Neural progenitor cell (in vitro differentiated cells): Measurements from ENCODE around the gene AP5S1. TPM values are rescaled to one million over a fixed set of nuclear protein-coding genes. Genes with fewer than 3 reads are reported as not detected.
"Not testable (repeated sequence)": the region's sequence is repeated elsewhere in the genome, so short reads cannot be mapped to it uniquely, and the experiment has no call there.

Source experiments
- DNase-seq: peaks from one replicate; pipeline ENCODE4 v3.0.0-alpha.2; 2016; ENCODE audit warnings: low spot score
- H2AFZ ChIP-seq: fragments of 200-600 bp; sonication (generic); replicated peaks from 2 replicates; pipeline ENCODE4 v1.6.1; 2016; ENCODE audit warnings: antibody characterized with exemption
- H3F3A ChIP-seq: fragments of 200-600 bp; sonication (generic); 2 replicates; pipeline ENCODE4 v1.6.1; 2016; ENCODE audit warnings: antibody characterized with exemption, low read depth
- H3K27ac ChIP-seq: fragments of 200-600 bp; sonication (generic); 2 replicates; pipeline ENCODE4 v1.5.1; 2016; ENCODE audit warnings: mild to moderate bottlenecking
- H3K27me3 ChIP-seq: fragments of 200-600 bp; sonication (generic); 2 replicates; pipeline ENCODE4 v1.6.1; 2016; ENCODE audit warnings: mild to moderate bottlenecking, moderate library complexity
- H3K36me3 ChIP-seq: fragments of 200-600 bp; sonication (generic); 2 replicates; pipeline ENCODE4 v1.5.1; 2016
- H3K4me1 ChIP-seq: fragments of 200-600 bp; sonication (generic); 2 replicates; pipeline ENCODE4 v1.6.1; 2016; ENCODE audit warnings: mixed run types
- H3K4me2 ChIP-seq: fragments of 200-600 bp; sonication (generic); 2 replicates; pipeline ENCODE4 v1.6.1; 2016
- H3K4me3 ChIP-seq: fragments of 200-600 bp; sonication (generic); 2 replicates; pipeline ENCODE4 v1.5.1; 2016
- H3K79me2 ChIP-seq: fragments of 200-600 bp; sonication (generic); 2 replicates; pipeline ENCODE4 v1.6.1; 2016; ENCODE audit warnings: low read depth
- H3K9ac ChIP-seq: fragments of 200-600 bp; sonication (generic); 2 replicates; pipeline ENCODE4 v1.6.1; 2016
- H3K9me3 ChIP-seq: fragments of 200-600 bp; sonication (generic); 2 replicates; pipeline ENCODE4 v1.5.1; 2016; ENCODE audit warnings: low read depth
- H4K20me1 ChIP-seq: fragments of 200-600 bp; sonication (generic); 2 replicates; pipeline ENCODE4 v1.6.1; 2016; ENCODE audit warnings: low read depth
- H3K27ac Mint-ChIP-seq: 3 replicates; pipeline ENCODE4 v1.8.0; 2021; ENCODE audit warnings: mixed read lengths
- H3K27me3 Mint-ChIP-seq: 2 replicates; pipeline ENCODE4 v1.8.0; 2022; ENCODE audit warnings: low read depth, mild to moderate bottlenecking, inconsistent platforms, moderate library complexity, mixed read lengths; ENCODE audit not compliant: insufficient read depth
- H3K36me3 Mint-ChIP-seq: 3 replicates; pipeline ENCODE4 v1.8.0; 2021; ENCODE audit warnings: mixed read lengths
- H3K4me1 Mint-ChIP-seq: 3 replicates; pipeline ENCODE4 v1.8.0; 2021; ENCODE audit warnings: mixed read lengths
- H3K4me3 Mint-ChIP-seq: 3 replicates; pipeline ENCODE4 v1.8.0; 2021; ENCODE audit warnings: mild to moderate bottlenecking, moderate library complexity, mixed read lengths
- H3K9me3 Mint-ChIP-seq: 3 replicates; pipeline ENCODE4 v1.8.0; 2020; ENCODE audit warnings: mixed read lengths
- EZH2 ChIP-seq: fragments of 200-600 bp; sonication (generic); IDR thresholded peaks from 2 replicates; pipeline ENCODE4 v1.6.1; 2017; ENCODE audit warnings: antibody characterized with exemption, mild to moderate bottlenecking, moderate library complexity
- EZH2phosphoT487 ChIP-seq: fragments of 200-600 bp; sonication (generic); IDR thresholded peaks from 2 replicates; pipeline ENCODE4 v1.6.1; 2017; ENCODE audit warnings: antibody characterized with exemption
- total RNA-seq: library from RNA; depleted of rRNA; stranded (reverse); fragments of >200 nt; gene quantifications from 2 replicates; pipeline ENCODE4 v1.2.3, GENCODE V29; 2015; ENCODE audit warnings: low replicate concordance
- TF ChIP-seq, protein P1 (sequence below): fragments of 200-600 bp; sonication (generic); IDR thresholded peaks from 2 replicates; pipeline ENCODE4 v1.5.1; 2017; ENCODE audit warnings: antibody characterized with exemption, mild to moderate bottlenecking

AP5S1 gene
- total RNA-seq, 1 donor from 2014 or later = 1.2 TPM

DNA sequence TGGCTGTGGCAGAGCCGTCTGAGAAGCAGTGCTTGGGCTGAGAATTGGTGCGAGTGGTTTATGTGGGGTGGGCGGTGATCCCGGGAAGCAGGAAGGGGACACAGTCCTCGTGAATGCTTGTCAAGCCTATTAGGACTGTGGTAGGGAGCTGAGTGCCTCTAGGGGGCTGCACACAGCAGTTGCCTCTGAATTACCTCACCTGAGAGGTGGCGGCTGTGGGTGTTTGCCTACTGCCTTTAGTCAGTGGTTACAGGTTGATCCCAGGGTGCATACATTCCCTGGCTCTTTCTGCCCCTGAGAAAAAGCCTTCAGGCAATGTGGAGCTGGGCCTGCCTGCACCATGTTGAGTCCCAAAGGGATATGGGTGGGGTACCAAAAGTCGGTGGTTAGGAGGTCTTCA, 5.2 kb downstream of the AP5S1 start:
- Histone ChIP-seq H3K4me2 (no peak overlapping the region), H3K36me3 (no peaks in the 10 kb centered on the region), H4K20me1 (no peaks in the 10 kb centered on the region), H3F3A (peaks cover 9% of the 10 kb centered on the region), H3K4me3 (no peak overlapping the region), H3K27ac (no peak overlapping the region), H3K9me3 (no peaks in the 10 kb centered on the region), H3K9ac (no peak overlapping the region), H3K4me1 (peaks cover 6% of the 10 kb centered on the region), H3K27me3 (no peaks in the 10 kb centered on the region), H2AFZ (no peak overlapping the region), H3K79me2 (peaks cover 4% of the 10 kb centered on the region)
- H3K27me3 Mint-ChIP-seq = no peaks in the 10 kb centered on the region
- no peaks in the 10 kb centered on the region for H3K9me3 Mint-ChIP-seq
- no peak overlapping the region for H3K4me3 Mint-ChIP-seq
- peak overlapping the region; percentile 78 for H3K27ac Mint-ChIP-seq
- peaks cover 6% of the 10 kb centered on the region for H3K36me3 Mint-ChIP-seq
- TF ChIP-seq, protein P1, sequence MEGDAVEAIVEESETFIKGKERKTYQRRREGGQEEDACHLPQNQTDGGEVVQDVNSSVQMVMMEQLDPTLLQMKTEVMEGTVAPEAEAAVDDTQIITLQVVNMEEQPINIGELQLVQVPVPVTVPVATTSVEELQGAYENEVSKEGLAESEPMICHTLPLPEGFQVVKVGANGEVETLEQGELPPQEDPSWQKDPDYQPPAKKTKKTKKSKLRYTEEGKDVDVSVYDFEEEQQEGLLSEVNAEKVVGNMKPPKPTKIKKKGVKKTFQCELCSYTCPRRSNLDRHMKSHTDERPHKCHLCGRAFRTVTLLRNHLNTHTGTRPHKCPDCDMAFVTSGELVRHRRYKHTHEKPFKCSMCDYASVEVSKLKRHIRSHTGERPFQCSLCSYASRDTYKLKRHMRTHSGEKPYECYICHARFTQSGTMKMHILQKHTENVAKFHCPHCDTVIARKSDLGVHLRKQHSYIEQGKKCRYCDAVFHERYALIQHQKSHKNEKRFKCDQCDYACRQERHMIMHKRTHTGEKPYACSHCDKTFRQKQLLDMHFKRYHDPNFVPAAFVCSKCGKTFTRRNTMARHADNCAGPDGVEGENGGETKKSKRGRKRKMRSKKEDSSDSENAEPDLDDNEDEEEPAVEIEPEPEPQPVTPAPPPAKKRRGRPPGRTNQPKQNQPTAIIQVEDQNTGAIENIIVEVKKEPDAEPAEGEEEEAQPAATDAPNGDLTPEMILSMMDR = no peak
- no peak for TF ChIP-seq EZH2phosphoT487
- TF ChIP-seq EZH2 = no peak
- DNase-seq = no peak
- peaks cover 15% of the 10 kb centered on the region for H3K4me1 Mint-ChIP-seq

DNA sequence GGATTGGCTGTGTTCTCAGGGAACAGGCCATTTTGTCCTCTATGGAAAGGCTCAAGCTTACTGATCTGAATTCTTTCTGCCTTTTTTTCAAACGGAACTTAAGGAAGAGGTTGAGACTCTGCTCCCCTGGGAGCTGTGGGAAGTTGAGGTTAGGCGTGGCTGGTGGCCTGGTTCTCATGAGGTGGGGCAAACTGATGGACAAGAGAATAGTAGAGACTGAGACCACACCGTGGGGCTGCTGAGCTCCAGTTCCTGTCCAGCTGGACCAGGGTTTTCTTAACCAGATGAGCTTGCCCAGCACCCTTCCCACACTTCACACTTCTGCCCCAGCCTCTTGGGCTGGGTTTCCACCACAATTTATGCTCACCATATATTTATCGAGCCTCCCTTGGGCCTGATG, 6.1 kb downstream of the AP5S1 start:
- Histone ChIP-seq H3K27me3 (no peaks in the 10 kb centered on the region), H3K36me3 (no peaks in the 10 kb centered on the region), H4K20me1 (no peaks in the 10 kb centered on the region), H3K9me3 (no peaks in the 10 kb centered on the region), H2AFZ (no peak overlapping the region), H3K79me2 (no peaks in the 10 kb centered on the region), H3K27ac (no peak overlapping the region), H3K4me1 (peaks cover 1% of the 10 kb centered on the region), H3K4me3 (no peak overlapping the region), H3K9ac (no peak overlapping the region), H3K4me2 (no peak overlapping the region), H3F3A (peaks cover 2% of the 10 kb centered on the region)
- Mint-ChIP-seq H3K4me3 (no peak overlapping the region), H3K9me3 (no peaks in the 10 kb centered on the region), H3K36me3 (peaks cover 7% of the 10 kb centered on the region), H3K4me1 (peaks cover 12% of the 10 kb centered on the region), H3K27me3 (no peaks in the 10 kb centered on the region), H3K27ac (peak overlapping the region; percentile 85)
- TF ChIP-seq EZH2 (no peak), EZH2phosphoT487 (no peak)
- TF ChIP-seq, protein P1 = no peak
- DNase-seq = no peak

DNA sequence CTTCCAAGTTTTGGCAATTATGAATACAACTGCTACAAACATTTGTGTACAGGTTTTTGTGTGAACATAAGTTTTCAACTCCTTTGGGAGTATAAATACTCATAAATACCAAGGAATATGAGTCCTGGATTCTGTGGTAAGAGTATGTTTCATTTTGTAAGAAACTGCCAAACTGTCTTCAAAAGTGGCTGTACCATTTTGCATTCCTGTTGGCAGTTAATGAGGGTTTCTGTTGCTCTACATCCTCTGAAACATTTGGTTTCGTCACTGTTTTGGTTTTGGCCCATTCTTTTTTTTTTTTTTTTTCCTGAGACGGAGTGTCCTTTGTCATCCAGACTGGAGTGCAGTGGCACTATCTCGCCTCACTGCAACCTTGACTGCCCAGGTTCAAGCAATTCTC, 8.5 kb downstream of the AP5S1 start:
- Histone ChIP-seq H4K20me1 (no peaks in the 10 kb centered on the region), H3F3A (no peaks in the 10 kb centered on the region), H3K27ac (no peak overlapping the region), H3K4me3 (no peak overlapping the region), H3K4me2 (no peak overlapping the region), H3K4me1 (no peaks in the 10 kb centered on the region), H2AFZ (no peak overlapping the region), H3K9ac (no peak overlapping the region), H3K79me2 (no peaks in the 10 kb centered on the region), H3K9me3 (no peaks in the 10 kb centered on the region), H3K27me3 (no peaks in the 10 kb centered on the region), H3K36me3 (no peaks in the 10 kb centered on the region)
- no peak overlapping the region for H3K4me3 Mint-ChIP-seq
- H3K27me3 Mint-ChIP-seq = no peaks in the 10 kb centered on the region
- TF ChIP-seq EZH2 (no peak), EZH2phosphoT487 (no peak)
- TF ChIP-seq, protein P1 = no peak
- peaks cover 10% of the 10 kb centered on the region for H3K36me3 Mint-ChIP-seq
- H3K27ac Mint-ChIP-seq = no peak overlapping the region
- no peaks in the 10 kb centered on the region for H3K9me3 Mint-ChIP-seq
- no peak for DNase-seq
- peaks cover 7% of the 10 kb centered on the region for H3K4me1 Mint-ChIP-seq

DNA sequence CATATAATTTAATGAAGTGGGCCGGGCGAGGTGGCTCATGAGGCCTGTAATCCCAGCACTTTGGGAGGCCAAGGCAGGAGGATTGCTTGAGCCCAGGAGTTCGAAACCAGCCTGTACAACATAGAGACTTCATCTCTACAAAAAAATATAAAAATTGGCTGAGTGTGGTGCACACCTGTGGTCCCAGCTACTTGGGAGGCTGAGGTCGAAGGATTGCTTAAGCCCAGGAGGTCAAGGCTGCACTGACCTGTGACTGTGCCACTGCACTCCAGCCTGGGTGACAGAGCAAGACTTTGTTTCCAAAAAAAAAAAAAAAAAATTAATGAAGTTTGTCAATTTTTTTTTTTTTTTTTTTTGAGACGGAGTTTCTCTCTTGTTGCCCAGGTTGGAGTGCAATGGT, 9.5 kb downstream of the AP5S1 start:
- H3K27ac ChIP-seq, H3K4me1 ChIP-seq, H4K20me1 ChIP-seq, H3K4me2 ChIP-seq, DNase-seq, H2AFZ ChIP-seq, H3K9me3 ChIP-seq, H3K27me3 Mint-ChIP-seq, H3K4me3 Mint-ChIP-seq, H3K79me2 ChIP-seq, H3K4me3 ChIP-seq, H3K36me3 ChIP-seq, H3F3A ChIP-seq, H3K27me3 ChIP-seq, H3K27ac Mint-ChIP-seq, H3K9me3 Mint-ChIP-seq, H3K4me1 Mint-ChIP-seq, H3K36me3 Mint-ChIP-seq, H3K9ac ChIP-seq: not testable (repeated sequence)
